D721Med (cell line): Measurements from ENCODE around the gene DTD1.

Experiments used
- DNase-seq: peaks from one replicate; pipeline ENCODE4 v3.0.0; 2011; ENCODE audit warnings: low spot score; ENCODE audit not compliant: insufficient read length
- FAIRE-seq: peaks from 2 replicates; lab custom pipeline; 2011; peaks lifted over from hg19 to GRCh38; lab: Jason Lieb, UNC
- TF ChIP-seq, protein P1 (sequence below): IDR thresholded peaks from 2 replicates; pipeline ENCODE4 v1.5.1; 2012; ENCODE audit warnings: mild to moderate bottlenecking, control low read depth; ENCODE audit not compliant: insufficient read depth; ENCODE audit errors: missing control alignments

Gene DTD1

DNA sequence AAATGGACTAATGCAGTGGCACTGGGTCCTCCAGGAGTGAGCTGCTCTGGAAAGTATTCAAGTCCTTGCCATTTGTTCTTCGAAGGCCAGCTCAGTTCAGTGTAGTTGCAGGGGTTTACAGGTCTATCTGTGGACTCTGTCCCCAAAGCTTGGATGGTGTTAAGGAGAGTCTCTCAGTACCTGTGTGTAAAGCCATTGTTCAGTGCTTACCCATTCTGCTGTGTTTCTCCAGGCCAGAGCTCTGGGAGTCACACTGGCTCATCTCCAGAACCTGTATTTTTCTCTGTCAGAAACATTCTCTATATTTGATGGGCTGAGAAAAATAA is 66.6 kb downstream of the DTD1 start:
- FAIRE-seq, result no peak
- no peak for DNase-seq
- TF ChIP-seq, protein P1, sequence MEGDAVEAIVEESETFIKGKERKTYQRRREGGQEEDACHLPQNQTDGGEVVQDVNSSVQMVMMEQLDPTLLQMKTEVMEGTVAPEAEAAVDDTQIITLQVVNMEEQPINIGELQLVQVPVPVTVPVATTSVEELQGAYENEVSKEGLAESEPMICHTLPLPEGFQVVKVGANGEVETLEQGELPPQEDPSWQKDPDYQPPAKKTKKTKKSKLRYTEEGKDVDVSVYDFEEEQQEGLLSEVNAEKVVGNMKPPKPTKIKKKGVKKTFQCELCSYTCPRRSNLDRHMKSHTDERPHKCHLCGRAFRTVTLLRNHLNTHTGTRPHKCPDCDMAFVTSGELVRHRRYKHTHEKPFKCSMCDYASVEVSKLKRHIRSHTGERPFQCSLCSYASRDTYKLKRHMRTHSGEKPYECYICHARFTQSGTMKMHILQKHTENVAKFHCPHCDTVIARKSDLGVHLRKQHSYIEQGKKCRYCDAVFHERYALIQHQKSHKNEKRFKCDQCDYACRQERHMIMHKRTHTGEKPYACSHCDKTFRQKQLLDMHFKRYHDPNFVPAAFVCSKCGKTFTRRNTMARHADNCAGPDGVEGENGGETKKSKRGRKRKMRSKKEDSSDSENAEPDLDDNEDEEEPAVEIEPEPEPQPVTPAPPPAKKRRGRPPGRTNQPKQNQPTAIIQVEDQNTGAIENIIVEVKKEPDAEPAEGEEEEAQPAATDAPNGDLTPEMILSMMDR, result no peak

- DNase-seq, result no peak
- TF ChIP-seq, protein P1, result no peak
- no peak for FAIRE-seq
Observed at GRCh38 chr20:18657575-18657974, 69.7 kb downstream of the DTD1 start.

DNA sequence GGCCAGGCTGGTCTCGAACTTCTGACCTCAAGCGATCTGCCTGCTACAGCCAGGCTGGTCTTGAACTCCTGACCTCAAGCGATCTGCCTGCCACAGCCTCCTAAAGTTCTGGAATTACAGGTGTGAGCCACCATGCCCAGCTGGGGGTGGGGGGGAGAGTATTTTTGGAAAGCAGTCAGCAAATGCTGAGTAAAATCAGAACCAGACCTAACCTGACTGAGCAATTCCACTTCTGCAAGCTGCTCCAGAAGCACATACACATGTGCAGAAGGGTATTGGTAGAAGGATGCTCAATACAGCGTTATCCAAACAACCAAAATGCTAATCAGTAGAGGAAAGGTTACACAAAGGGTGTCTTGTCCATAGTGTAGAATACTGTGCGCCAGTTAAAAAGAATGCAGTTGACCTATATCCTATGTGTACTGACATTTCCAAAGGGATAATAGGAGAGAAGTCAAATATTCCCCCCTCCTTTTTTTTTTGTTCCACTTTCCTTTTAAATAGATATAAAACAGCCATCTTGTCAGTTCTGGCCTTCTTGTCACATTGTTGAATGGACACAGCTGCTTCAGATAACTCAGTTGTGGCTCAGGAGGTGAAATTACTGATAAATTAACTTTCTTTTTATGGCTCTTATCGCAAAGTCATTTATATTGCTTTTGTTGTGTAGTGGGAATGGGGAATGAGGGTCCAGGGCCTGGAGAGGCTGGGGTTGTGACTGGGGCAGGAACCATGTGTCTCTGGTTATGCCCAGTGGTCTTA is 74.6 kb downstream of the DTD1 start:
- TF ChIP-seq, protein P1, result no peak
- no peak for FAIRE-seq

DNA sequence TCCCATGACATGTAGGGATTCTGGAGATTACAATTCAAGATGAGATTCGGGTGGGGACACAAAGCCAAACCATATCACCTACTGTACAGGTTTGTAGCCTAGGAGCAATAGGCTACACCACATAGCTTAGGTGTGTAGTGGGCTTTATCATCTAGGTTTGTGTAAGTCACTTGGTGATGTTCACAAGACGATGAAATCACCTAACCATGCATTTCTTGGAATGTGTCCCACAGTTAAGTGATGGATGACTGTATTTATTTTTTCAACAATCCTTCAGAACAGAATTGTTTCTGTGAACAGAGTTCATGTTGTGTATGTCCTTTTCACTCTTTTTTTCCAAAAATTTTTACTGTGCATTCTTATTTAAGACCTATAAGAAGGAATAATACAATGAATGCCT is 76.1 kb downstream of the DTD1 start:
- TF ChIP-seq, protein P1, result no peak
- DNase-seq (no peak), FAIRE-seq (no peak)

More for the DNA sequence above, 74.6 kb downstream of the DTD1 start:
- DNase-seq, result no peak

GRCh38 chr20:18665135-18665534 is 77.3 kb downstream of the DTD1 start:
- FAIRE-seq (no peak), DNase-seq (no peak)
- TF ChIP-seq, protein P1, result no peak

- FAIRE-seq (no peak), DNase-seq (no peak)
- TF ChIP-seq, protein P1, result no peak
Observed at GRCh38 chr20:18666803-18667415, 79.1 kb downstream of the DTD1 start.
